Activated CD4-positive, alpha-beta memory T cell treated with anti-CD3 and anti-CD28 coated beads, Interleukin-2, amount 10 ng/mL, durations not matched to agents 7 days and 5 days (primary cell): ENCODE measurements around the gene ADAM22. TPM values are rescaled to one million over a fixed set of nuclear protein-coding genes. Genes with fewer than 3 reads are reported as not detected.
"Not testable (repeated sequence)": the region's sequence is repeated elsewhere in the genome, so short reads cannot be mapped to it uniquely, and the experiment has no call there.

Experiments used
- CTCF ChIA-PET: fragments of 350-600 bp; sonication (Branson Sonifier 250); formaldehyde crosslinking; loops from one replicate; lab custom pipeline; 2021; ENCODE audit warnings: antibody characterized with exemption, inconsistent platforms; lab: Charles Lee
- POLR2A ChIA-PET: fragments of 350-600 bp; sonication (Branson Sonifier 250); formaldehyde crosslinking; loops from one replicate; lab custom pipeline; 2021; ENCODE audit warnings: antibody characterized with exemption; lab: Charles Lee
- DNase-seq: peaks from one replicate; pipeline ENCODE4 v3.0.0-alpha.2; 2020
- H3K27ac Mint-ChIP-seq: one replicate; pipeline ENCODE4 v1.8.0; 2021; ENCODE audit warnings: mild to moderate bottlenecking, mixed read lengths
- H3K27me3 Mint-ChIP-seq: one replicate; pipeline ENCODE4 v1.8.0; 2021; ENCODE audit warnings: mixed read lengths
- H3K36me3 Mint-ChIP-seq: one replicate; pipeline ENCODE4 v1.8.0; 2021; ENCODE audit warnings: low read depth, mixed read lengths
- H3K4me1 Mint-ChIP-seq: one replicate; pipeline ENCODE4 v1.8.0; 2021; ENCODE audit warnings: mixed read lengths
- H3K4me3 Mint-ChIP-seq: one replicate; pipeline ENCODE4 v1.8.0; 2021; ENCODE audit warnings: mild to moderate bottlenecking, mixed read lengths
- H3K9me3 Mint-ChIP-seq: one replicate; pipeline ENCODE4 v1.8.0; 2021; ENCODE audit warnings: mixed read lengths
- total RNA-seq, 2 experiments: library from RNA; stranded (reverse); gene quantifications; one replicate each; pipeline ENCODE4 v1.2.3, GENCODE V29; 2021

The ADAM22 gene
- total RNA-seq, 2 experiments from 2014 or later: 1.1 to 1.5 TPM

DNA sequence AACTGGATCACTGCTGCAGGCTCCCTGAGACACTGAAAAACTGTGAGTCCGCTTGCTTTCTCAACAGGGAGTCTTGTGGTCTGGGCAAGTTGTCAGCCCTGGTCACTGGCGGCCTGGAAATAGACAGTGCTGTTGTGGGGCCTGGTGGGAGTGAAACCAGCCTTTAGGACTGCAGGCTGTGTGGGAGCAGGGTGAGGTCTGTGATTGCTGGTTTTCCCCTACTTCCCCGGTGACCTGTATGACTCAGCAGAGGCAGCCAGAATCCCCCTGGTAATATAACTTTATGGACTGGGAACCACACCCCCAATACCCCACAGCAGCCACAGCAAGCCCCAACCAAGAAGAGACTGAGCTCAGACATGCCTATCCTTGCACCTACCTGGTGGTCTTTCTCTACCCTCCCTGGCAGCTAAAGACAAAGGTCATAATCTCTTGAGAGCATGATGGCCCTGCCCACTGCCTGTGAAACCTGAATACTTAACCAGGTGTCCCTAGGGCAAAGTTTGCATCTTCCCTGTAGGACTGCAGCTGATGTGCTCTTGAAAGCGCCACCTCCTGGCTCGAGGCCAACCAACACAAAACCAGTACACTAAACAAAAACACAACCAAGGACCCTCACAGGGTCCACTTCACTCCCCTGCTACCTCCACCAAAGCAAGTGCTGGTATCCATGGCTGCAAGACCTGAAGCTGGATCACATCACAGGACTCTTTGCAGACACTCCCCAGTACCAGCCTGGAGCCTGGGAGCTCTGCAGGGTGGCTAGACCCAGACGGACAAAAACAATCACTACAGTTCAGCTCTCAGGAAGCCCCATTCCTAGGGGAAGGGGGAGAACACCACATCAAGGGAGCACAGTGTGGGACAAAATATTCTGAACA lies 7.2 kb upstream of the ADAM22 start:
- CTCF ChIA-PET: no interaction called here
- H3K9me3 Mint-ChIP-seq: no peaks in the 10 kb centered on the region
- peaks cover 2% of the 10 kb centered on the region for H3K4me1 Mint-ChIP-seq
- H3K4me3 Mint-ChIP-seq: no peak overlapping the region
- POLR2A ChIA-PET: interaction anchor here (1.0 kb wide), 1 partner anchor 16 kb away, joined by 3 read pairs; no protein-coding TSS in a partner anchor
- DNase-seq: no peak
- no peak overlapping the region for H3K27ac Mint-ChIP-seq
- H3K36me3 Mint-ChIP-seq: no peaks in the 10 kb centered on the region
- H3K27me3 Mint-ChIP-seq: peaks cover 20% of the 10 kb centered on the region

DNA sequence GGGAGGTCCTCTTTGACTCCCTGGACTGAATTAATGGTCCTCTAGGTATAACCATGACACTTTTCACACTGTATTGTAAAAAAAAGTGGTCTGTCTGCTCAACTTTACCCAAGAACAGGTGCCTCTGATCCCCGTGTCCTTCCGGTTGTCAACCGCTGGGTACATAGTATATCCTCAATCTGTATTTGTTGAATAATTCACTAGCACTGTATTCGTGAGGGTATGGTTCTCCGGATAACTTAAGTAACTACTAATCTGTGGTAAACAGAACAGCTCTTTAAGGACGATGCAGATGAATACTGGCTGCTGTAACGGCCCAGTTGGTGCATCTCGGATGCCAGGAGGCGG lies 472 bp upstream of the ADAM22 start:
- no peak overlapping the region for H3K27ac Mint-ChIP-seq
- H3K9me3 Mint-ChIP-seq: no peaks in the 10 kb centered on the region
- peaks cover 34% of the 10 kb centered on the region for H3K27me3 Mint-ChIP-seq
- peak overlapping the region; percentile 84 for H3K4me3 Mint-ChIP-seq
- ChIA-PET CTCF (interaction anchor here (1.3 to 1.6 kb wide), 2 partner anchors 12 to 47 kb away, joined by 3 to 10 read pairs; no protein-coding TSS in a partner anchor), POLR2A (interaction anchor here (1.5 kb wide), 1 partner anchor 306 kb away, joined by 3 read pairs; the partner anchor contains the start of gene RUNDC3B)
- H3K36me3 Mint-ChIP-seq: peaks cover 3% of the 10 kb centered on the region
- peaks cover 18% of the 10 kb centered on the region for H3K4me1 Mint-ChIP-seq
- no peak for DNase-seq

DNA sequence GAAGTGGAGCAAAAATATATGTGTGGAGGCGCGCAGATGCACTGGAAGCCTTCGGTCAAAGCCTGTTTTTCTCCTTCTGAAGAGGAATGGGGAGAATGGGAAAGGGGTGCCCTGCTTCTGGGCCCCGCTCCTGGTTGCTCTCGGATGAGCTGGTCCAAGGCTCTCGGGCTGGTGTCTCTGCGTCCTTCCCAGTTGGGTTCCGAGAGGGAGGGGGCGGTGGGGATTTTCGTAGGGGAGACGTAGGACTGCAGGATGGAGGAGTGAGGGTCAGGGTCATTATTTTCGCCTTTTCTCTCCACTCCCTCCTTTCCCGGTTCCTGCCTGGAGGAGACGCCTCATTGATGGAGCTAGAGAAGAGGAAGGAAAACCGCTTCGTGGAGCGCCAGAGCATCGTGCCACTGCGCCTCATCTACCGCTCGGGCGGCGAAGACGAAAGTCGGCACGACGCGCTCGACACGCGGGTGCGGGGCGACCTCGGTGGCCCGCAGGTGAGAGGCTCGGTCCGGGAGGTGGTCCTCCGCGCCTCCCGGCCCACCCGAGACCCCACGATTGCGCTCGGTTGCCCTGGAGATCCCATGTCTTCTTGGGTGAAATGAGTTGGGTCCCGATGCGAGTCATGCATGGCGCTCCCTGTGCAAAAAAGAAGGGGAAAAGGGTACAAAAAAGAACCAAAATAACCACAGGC lies 790 bp downstream of the ADAM22 start:
- Mint-ChIP-seq H3K27me3 (peaks cover 29% of the 10 kb centered on the region), H3K4me3 (peak overlapping the region; percentile 84), H3K36me3 (peaks cover 3% of the 10 kb centered on the region), H3K4me1 (peaks cover 18% of the 10 kb centered on the region), H3K9me3 (no peaks in the 10 kb centered on the region), H3K27ac (no peak overlapping the region)
- DNase-seq: no peak
- CTCF ChIA-PET: interaction anchor here (0.7 to 1.6 kb wide), 5 partner anchors 10 to 396 kb away, joined by 3 to 10 read pairs (median 4); no protein-coding TSS in a partner anchor
- POLR2A ChIA-PET: interaction anchor here (1.5 kb wide), 1 partner anchor 307 kb away, joined by 3 read pairs; the partner anchor contains the start of gene RUNDC3B

DNA sequence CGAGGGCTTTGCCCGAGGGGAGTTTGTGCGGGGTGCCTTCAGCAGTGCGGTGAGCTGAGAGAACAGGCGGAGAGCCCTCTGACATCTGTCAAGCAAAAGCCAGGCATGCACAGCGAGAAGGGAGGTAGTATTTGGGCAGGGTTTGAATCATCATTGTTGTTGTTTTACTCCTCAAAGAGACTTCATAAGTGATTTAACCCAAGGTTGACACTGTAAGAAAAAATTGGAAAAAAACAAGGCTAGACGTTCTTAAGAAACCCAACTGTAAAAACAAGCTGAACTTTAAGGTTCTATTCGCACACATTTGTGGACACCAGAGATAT lies 1.3 kb downstream of the ADAM22 start:
- ChIA-PET CTCF (no interaction called here), POLR2A (no interaction called here)
- Mint-ChIP-seq H3K36me3 (peaks cover 3% of the 10 kb centered on the region), H3K27ac (no peak overlapping the region), H3K27me3 (peaks cover 29% of the 10 kb centered on the region), H3K4me3 (peak overlapping the region; percentile 84), H3K9me3 (no peaks in the 10 kb centered on the region), H3K4me1 (peaks cover 18% of the 10 kb centered on the region)
- no peak for DNase-seq

DNA sequence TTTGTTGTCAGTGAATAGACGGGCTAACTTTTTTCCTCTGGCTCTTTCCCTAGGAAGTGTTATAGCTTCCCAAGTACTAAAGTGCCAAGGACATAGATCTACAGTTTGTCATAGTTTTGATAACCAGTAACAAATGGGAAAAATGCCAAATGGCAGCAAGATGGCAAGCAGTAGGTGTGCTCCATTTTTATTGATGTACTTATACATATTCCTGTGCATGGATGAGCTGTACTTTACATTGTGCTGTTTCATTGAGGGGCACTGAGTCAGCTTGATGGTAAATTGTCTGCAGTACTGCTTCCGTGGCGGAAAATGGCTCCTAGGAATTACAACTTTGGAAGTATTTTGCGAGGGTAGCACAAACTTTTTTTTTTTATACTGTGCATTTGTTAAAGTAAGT lies 7.1 kb downstream of the ADAM22 start:
- H3K4me1 Mint-ChIP-seq: no peaks in the 10 kb centered on the region
- no peaks in the 10 kb centered on the region for H3K36me3 Mint-ChIP-seq
- H3K4me3 Mint-ChIP-seq: no peak overlapping the region
- H3K9me3 Mint-ChIP-seq: no peaks in the 10 kb centered on the region
- H3K27ac Mint-ChIP-seq: no peak overlapping the region
- DNase-seq: no peak
- peaks cover 1% of the 10 kb centered on the region for H3K27me3 Mint-ChIP-seq
- ChIA-PET CTCF (no interaction called here), POLR2A (no interaction called here)

DNA sequence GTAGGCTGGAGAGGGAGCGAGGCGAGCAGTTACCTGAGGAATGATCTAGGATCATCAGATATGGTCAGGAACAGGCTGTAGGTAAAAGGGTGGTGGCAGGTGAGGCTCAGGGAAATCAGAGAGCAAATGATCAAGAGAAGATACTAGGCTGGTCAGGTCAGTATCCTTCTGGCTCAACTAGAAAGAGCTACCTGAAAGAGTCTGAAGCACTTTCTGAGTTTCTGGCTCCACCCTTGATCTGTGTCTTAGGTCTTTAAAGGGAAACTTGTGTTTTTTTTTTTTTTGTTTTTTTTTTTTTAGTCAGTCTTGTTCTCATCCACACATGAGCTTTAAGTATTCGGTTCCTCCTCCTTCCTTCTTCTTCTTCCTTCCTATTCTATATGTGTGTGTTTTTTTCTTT lies 10.5 kb downstream of the ADAM22 start:
- Mint-ChIP-seq H3K4me3 (no peak overlapping the region), H3K9me3 (no peaks in the 10 kb centered on the region), H3K27ac (no peak overlapping the region), H3K27me3 (no peaks in the 10 kb centered on the region), H3K4me1 (no peaks in the 10 kb centered on the region), H3K36me3 (no peaks in the 10 kb centered on the region)
- ChIA-PET POLR2A (no interaction called here), CTCF (interaction anchor here (1.2 kb wide), 1 partner anchor 10 kb away, joined by 3 read pairs; the partner anchor contains the start of gene ADAM22)
- DNase-seq: no peak

DNA sequence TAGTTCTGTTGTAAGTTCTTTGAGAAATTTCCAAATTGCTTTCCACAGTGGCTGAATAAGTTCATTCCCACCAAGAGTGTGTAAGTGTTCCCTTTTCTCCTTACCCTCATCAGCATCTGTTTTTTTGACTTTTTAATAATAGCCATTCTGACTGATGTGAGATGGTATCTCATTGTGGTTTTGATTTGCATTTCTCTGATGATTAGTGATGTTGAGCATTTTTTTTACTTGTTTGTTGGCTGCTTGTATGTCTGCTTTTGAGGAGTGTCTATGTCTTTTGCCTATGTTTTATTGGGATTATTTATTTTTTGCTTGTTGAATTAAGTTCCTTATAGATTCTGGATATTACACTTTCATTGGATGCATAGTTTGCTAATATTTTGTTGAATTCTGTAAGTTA lies 11.9 kb downstream of the ADAM22 start:
- POLR2A ChIA-PET, H3K27me3 Mint-ChIP-seq: not testable (repeated sequence)

DNA sequence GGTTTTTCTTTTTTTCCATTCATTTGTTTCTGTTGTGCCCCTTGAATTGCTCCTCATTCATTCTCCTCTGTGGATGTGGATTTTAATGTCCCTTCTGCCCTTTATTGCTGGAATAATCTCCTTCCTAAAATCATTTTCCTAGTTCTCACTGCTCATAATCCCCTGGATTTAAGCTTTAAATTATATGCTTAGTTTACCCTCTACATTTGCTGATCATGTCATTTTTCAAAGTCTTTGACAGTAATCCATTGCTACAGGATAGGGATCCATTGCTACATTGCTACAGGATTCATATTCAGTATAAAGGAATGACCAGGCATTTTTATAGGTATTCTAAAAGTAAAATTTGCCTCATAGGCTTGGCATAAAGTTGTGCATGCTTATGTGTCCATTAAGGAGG lies 14.3 kb downstream of the ADAM22 start:
- H3K27ac Mint-ChIP-seq: no peak overlapping the region
- no peaks in the 10 kb centered on the region for H3K27me3 Mint-ChIP-seq
- H3K9me3 Mint-ChIP-seq: no peaks in the 10 kb centered on the region
- H3K4me3 Mint-ChIP-seq: no peak overlapping the region
- POLR2A ChIA-PET: no interaction called here
- no peak for DNase-seq
- no peaks in the 10 kb centered on the region for H3K4me1 Mint-ChIP-seq
- H3K36me3 Mint-ChIP-seq: no peaks in the 10 kb centered on the region
- CTCF ChIA-PET: no interaction called here

More for the DNA sequence above, 11.9 kb downstream of the ADAM22 start:
- H3K4me3 Mint-ChIP-seq, H3K27ac Mint-ChIP-seq, DNase-seq, H3K36me3 Mint-ChIP-seq, H3K4me1 Mint-ChIP-seq, H3K9me3 Mint-ChIP-seq: not testable (repeated sequence)
- CTCF ChIA-PET: interaction anchor here (1.2 kb wide), 1 partner anchor 12 kb away, joined by 3 read pairs; the partner anchor contains the start of gene ADAM22

DNA sequence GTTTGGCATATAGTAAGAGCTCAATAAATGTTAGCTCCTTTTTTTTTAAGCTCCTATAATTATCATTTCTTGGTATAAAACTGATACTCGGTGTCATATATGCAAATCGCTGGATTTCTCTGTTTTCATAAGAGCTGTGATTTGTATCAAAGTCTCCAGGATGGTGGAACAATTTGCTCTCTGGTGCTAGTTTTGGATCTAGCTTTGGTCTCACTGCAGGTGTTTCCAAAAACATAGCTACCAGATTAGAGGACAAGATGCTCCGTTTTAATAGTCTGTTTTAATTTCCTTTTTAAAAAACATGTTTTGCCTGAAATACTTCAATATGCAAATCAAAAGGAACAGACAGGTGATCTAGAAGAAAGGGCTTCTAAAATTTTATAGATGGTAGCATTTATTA lies 25.3 kb downstream of the ADAM22 start:
- H3K27ac Mint-ChIP-seq: no peak overlapping the region
- no peaks in the 10 kb centered on the region for H3K36me3 Mint-ChIP-seq
- H3K4me1 Mint-ChIP-seq: no peaks in the 10 kb centered on the region
- ChIA-PET CTCF (no interaction called here), POLR2A (no interaction called here)
- DNase-seq: no peak
- no peak overlapping the region for H3K4me3 Mint-ChIP-seq
- H3K9me3 Mint-ChIP-seq: no peaks in the 10 kb centered on the region
- no peaks in the 10 kb centered on the region for H3K27me3 Mint-ChIP-seq

DNA sequence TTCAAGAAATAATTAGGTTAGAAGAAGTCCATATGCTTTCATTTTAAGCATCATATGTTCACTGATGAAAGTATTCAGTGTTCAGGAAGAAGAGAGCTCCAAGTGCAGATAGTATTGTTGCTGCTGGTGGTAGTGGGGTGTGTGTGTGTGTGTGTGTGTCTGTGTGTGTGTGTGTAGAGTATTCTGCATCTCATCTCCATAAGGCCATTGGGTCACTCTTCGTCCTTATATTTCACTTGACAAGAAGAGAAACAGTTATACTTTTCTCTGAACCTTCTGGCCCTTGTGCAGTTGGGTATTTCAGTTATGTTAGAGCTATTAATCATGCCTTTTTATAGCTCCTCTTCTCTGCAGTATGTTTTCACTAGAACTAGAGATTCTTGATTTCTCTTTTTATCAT lies 26.2 kb downstream of the ADAM22 start:
- Mint-ChIP-seq H3K36me3 (no peaks in the 10 kb centered on the region), H3K4me3 (no peak overlapping the region), H3K4me1 (no peaks in the 10 kb centered on the region), H3K27me3 (no peaks in the 10 kb centered on the region), H3K27ac (no peak overlapping the region), H3K9me3 (no peaks in the 10 kb centered on the region)
- DNase-seq: no peak
- ChIA-PET CTCF (interaction anchor here (0.5 to 1.4 kb wide), 2 partner anchors 151 to 343 kb away, joined by 3 read pairs; no protein-coding TSS in a partner anchor), POLR2A (no interaction called here)

DNA sequence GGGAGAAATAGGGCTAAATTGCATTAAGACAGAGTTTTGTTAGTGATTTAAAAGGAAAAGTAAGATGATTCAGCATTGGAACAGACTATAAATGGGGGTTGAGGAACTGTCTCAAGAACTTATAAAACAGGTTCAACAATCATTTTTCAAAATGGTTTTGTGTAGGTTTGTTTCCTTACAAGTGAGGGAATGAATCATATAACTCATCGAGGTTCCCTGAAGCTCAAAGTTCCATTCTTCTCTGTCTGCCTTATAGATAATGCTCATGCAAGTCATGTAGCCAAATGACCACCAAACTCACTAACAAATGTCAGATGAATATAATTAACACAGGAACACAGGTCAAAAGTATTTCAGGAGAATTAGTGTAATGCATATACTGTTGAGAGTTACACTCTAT lies 27.7 kb downstream of the ADAM22 start:
- Mint-ChIP-seq H3K4me1 (no peaks in the 10 kb centered on the region), H3K4me3 (no peak overlapping the region), H3K36me3 (no peaks in the 10 kb centered on the region), H3K27me3 (no peaks in the 10 kb centered on the region), H3K9me3 (no peaks in the 10 kb centered on the region), H3K27ac (no peak overlapping the region)
- CTCF ChIA-PET: no interaction called here
- DNase-seq: no peak
- POLR2A ChIA-PET: no interaction called here

DNA sequence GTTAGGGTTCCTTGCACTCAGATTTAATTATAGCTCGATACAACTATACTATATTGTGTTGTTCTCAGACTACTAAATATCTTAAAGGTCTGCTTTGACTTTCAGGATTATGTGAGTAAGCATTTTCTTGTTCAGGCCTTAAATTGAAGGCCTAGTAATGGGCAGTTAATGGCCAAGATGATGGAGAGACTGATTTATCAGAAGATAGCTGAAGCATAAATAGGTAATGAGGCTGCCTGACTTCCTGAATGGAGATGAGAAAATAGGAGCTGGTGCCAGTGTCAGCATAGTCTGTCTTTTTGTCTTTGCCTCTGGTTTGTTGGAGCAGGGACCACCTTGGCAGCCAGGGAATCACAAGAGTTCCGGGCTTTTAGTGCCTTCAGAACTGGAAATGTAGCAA lies 32.2 kb downstream of the ADAM22 start:
- ChIA-PET POLR2A (no interaction called here), CTCF (no interaction called here)
- H3K27me3 Mint-ChIP-seq: no peaks in the 10 kb centered on the region
- H3K9me3 Mint-ChIP-seq: no peaks in the 10 kb centered on the region
- H3K4me1 Mint-ChIP-seq: no peaks in the 10 kb centered on the region
- H3K36me3 Mint-ChIP-seq: no peaks in the 10 kb centered on the region
- H3K27ac Mint-ChIP-seq: no peak overlapping the region
- H3K4me3 Mint-ChIP-seq: no peak overlapping the region
- no peak for DNase-seq

DNA sequence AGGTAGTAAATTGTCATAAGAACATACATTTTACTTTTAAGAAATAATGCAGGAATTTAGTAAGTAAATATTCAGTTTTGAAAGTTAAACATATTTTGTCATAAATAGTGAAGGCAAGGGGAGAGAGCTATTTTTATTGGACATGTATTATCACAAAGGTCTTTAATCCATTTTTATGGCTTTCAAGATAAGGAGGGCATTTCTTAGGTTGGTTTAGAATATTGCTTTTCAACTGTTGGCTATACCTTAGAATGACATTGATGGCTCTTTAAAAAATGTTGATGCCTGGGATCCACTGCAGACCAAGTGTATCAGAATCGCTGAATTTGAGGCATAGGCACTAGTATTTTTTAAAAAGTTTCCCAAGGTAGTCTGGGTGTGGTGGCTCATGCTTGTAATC lies 34.0 kb downstream of the ADAM22 start:
- no peaks in the 10 kb centered on the region for H3K4me1 Mint-ChIP-seq
- no peak for DNase-seq
- no peak overlapping the region for H3K4me3 Mint-ChIP-seq
- no peaks in the 10 kb centered on the region for H3K36me3 Mint-ChIP-seq
- CTCF ChIA-PET: interaction anchor here (0.7 kb wide), 1 partner anchor 29 kb away, joined by 3 read pairs; no protein-coding TSS in a partner anchor
- POLR2A ChIA-PET: no interaction called here
- H3K27me3 Mint-ChIP-seq: no peaks in the 10 kb centered on the region
- no peak overlapping the region for H3K27ac Mint-ChIP-seq
- H3K9me3 Mint-ChIP-seq: no peaks in the 10 kb centered on the region
